NCI-H1105 treated with DMSO at 0.1 percent for 48 hours (cell line): Measurements from ENCODE around the gene C1orf35.

Experiments
- DNase-seq: peaks from one replicate; lab custom pipeline; 2025; lab: John Stamatoyannopoulos, UW

The C1orf35 gene

GRCh38 chr1:228109073-228109961 lies 6.2 kb upstream of the C1orf35 start, which contains the start of gene MRPL55:
MRPL55 (minus strand) TSS chr1:228109299; CDS start chr1:228108260, 1,039 bp downstream.
- DNase-seq, result peak; percentile 77

GRCh38 chr1:228108742-228109072 lies 5.6 kb upstream of the C1orf35 start:
- DNase-seq, result no peak

GRCh38 chr1:228108055-228108690 lies 5.0 kb upstream of the C1orf35 start:
- no peak for DNase-seq

- DNase-seq, result no peak
Observed at GRCh38 chr1:228107636-228108035, 4.5 kb upstream of the C1orf35 start.

- no peak for DNase-seq
Observed at GRCh38 chr1:228106800-228107054, 3.6 kb upstream of the C1orf35 start.

- DNase-seq, result no peak
Observed at GRCh38 chr1:228105996-228106799, 3.1 kb upstream of the C1orf35 start.

- DNase-seq, result no peak
Observed at GRCh38 chr1:228105270-228105995, 2.3 kb upstream of the C1orf35 start.

GRCh38 chr1:228104526-228105269 lies 1.6 kb upstream of the C1orf35 start:
- no peak for DNase-seq

- no peak for DNase-seq
Observed at GRCh38 chr1:228101994-228102790, 933 bp downstream of the C1orf35 start.

- no peak for DNase-seq
Observed at GRCh38 chr1:228101614-228101993, 1.5 kb downstream of the C1orf35 start.

GRCh38 chr1:228100822-228101613 lies 2.1 kb downstream of the C1orf35 start:
- DNase-seq, result no peak

GRCh38 chr1:228099331-228099732 lies 3.8 kb downstream of the C1orf35 start:
- no peak for DNase-seq

GRCh38 chr1:228098323-228098931 lies 4.7 kb downstream of the C1orf35 start:
- DNase-seq, result no peak

- no peak for DNase-seq
Observed at GRCh38 chr1:228097333-228098081, 5.6 kb downstream of the C1orf35 start.

- no peak for DNase-seq
Observed at GRCh38 chr1:228096416-228097332, 6.5 kb downstream of the C1orf35 start.

GRCh38 chr1:228095938-228096337 lies 7.2 kb downstream of the C1orf35 start:
- DNase-seq, result no peak

- DNase-seq, result no peak
Observed at GRCh38 chr1:228095161-228095560, 8.0 kb downstream of the C1orf35 start.
